ENCODE results near the gene TXK. TPM values are rescaled to one million over a fixed set of nuclear protein-coding genes. Genes with fewer than 3 reads are reported as not detected.

TXK gene
- total RNA-seq (2022) = 0.63 and 1.7 TPM in 2 replicates
- percentile 36 among the genes with signal in this experiment for Bru-seq, nascent RNA
- BruChase-seq, experiment 1, labeled RNA remaining after a 2-hour chase = percentile 43 among the genes with signal in this experiment
- percentile 39 among the genes with signal in this experiment for BruChase-seq, experiment 2, labeled RNA remaining after a 6-hour chase
- long read RNA-seq, partial matches to known transcripts = 0 of 2 reads
- long read RNA-seq, other reads (novel, unspliced or antisense) = 1 of 2 reads

GRCh38 chr4:48134081-48134480, at the start of gene TXK:
TXK (minus strand) TSS chr4:48134250; CDS start chr4:48134170, 80 bp downstream.
- ChIA-PET POLR2A (no interaction called here), CTCF (no interaction called here)
- Mint-ChIP-seq H3K27ac (ENCODE audit: unreplicated experiment) (no peak within 1 kb of the TSS), H3K4me1 (ENCODE audit: low read depth, unreplicated experiment) (peaks cover 20% of the 10 kb centered on the region), H3K27me3 (ENCODE audit: insufficient read depth, unreplicated experiment) (no peaks in the 10 kb centered on the region), H3K36me3 (ENCODE audit: insufficient read depth, unreplicated experiment) (no peaks in the 10 kb centered on the region), H3K4me3 (ENCODE audit: unreplicated experiment) (no peak within 1 kb of the TSS), H3K9me3 (ENCODE audit: unreplicated experiment) (no peaks in the 10 kb centered on the region)
- TF ChIP-seq CTCF (IDR thresholded peaks at IDR 0.05; ENCODE audit: insufficient read depth in 1 of 2, low read depth in 1 of 2, low read length in 1 of 2, severe bottlenecking in 1 of 2, unreplicated experiment in 1 of 2) = no peak
- Histone ChIP-seq H3K36me3 (ENCODE audit: control insufficient read depth, insufficient read depth, low read length) (no peaks in the 10 kb centered on the region), H3K4me1 (peaks cover 29% of the 10 kb centered on the region), H3K4me3 (ENCODE audit: low read depth, low read length) (no peak within 1 kb of the TSS), H3K27me3 (replicated peaks; ENCODE audit: control insufficient read depth, insufficient read depth, low read length) (no peaks in the 10 kb centered on the region), H3K9me3 (no peaks in the 10 kb centered on the region)
- no peak for DNase-seq
- intact Hi-C loops (cut with micrococcal nuclease; ENCODE audit: unreplicated experiment) = no loop called here
- no TSS peak for BruUV-seq (replicated peaks)

- CTCF ChIA-PET = no interaction called here
- Histone ChIP-seq H3K9me3 (no peaks in the 10 kb centered on the region), H3K36me3 (ENCODE audit: control insufficient read depth, insufficient read depth, low read length) (no peaks in the 10 kb centered on the region), H3K4me3 (ENCODE audit: low read depth, low read length) (no peak overlapping the region), H3K4me1 (no peaks in the 10 kb centered on the region), H3K27me3 (replicated peaks; ENCODE audit: control insufficient read depth, insufficient read depth, low read length) (no peaks in the 10 kb centered on the region; the same call in 1 of the 2 replicates)
- no TSS peak for BruUV-seq (replicated peaks)
- Mint-ChIP-seq H3K4me3 (ENCODE audit: unreplicated experiment) (no peak overlapping the region), H3K27ac (ENCODE audit: unreplicated experiment) (no peak overlapping the region), H3K9me3 (ENCODE audit: unreplicated experiment) (no peaks in the 10 kb centered on the region), H3K27me3 (ENCODE audit: insufficient read depth, unreplicated experiment) (no peaks in the 10 kb centered on the region), H3K4me1 (ENCODE audit: low read depth, unreplicated experiment) (no peaks in the 10 kb centered on the region), H3K36me3 (ENCODE audit: insufficient read depth, unreplicated experiment) (no peaks in the 10 kb centered on the region)
- POLR2A ChIA-PET = no interaction called here
- intact Hi-C loops (cut with micrococcal nuclease; ENCODE audit: unreplicated experiment) = no loop called here
- no peak for TF ChIP-seq CTCF (IDR thresholded peaks at IDR 0.05; ENCODE audit: insufficient read depth in 1 of 2, low read depth in 1 of 2, low read length in 1 of 2, severe bottlenecking in 1 of 2, unreplicated experiment in 1 of 2)
- no peak for DNase-seq
Observed at GRCh38 chr4:48180234-48180633, 46.2 kb upstream of the TXK start.

GRCh38 chr4:48178931-48179330, 44.9 kb upstream of the TXK start:
- Mint-ChIP-seq H3K27me3 (ENCODE audit: insufficient read depth, unreplicated experiment) (no peaks in the 10 kb centered on the region), H3K36me3 (ENCODE audit: insufficient read depth, unreplicated experiment) (no peaks in the 10 kb centered on the region), H3K27ac (ENCODE audit: unreplicated experiment) (no peak overlapping the region), H3K4me1 (ENCODE audit: low read depth, unreplicated experiment) (no peaks in the 10 kb centered on the region), H3K4me3 (ENCODE audit: unreplicated experiment) (no peak overlapping the region), H3K9me3 (ENCODE audit: unreplicated experiment) (no peaks in the 10 kb centered on the region)
- intact Hi-C loops (cut with micrococcal nuclease; ENCODE audit: unreplicated experiment) = no loop called here
- Histone ChIP-seq H3K36me3 (ENCODE audit: control insufficient read depth, insufficient read depth, low read length) (no peaks in the 10 kb centered on the region), H3K4me3 (ENCODE audit: low read depth, low read length) (no peak overlapping the region), H3K9me3 (no peaks in the 10 kb centered on the region), H3K27me3 (replicated peaks; ENCODE audit: control insufficient read depth, insufficient read depth, low read length) (no peaks in the 10 kb centered on the region; the same call in 1 of the 2 replicates), H3K4me1 (no peaks in the 10 kb centered on the region)
- BruUV-seq (replicated peaks) = no TSS peak
- no peak for TF ChIP-seq CTCF (IDR thresholded peaks at IDR 0.05; ENCODE audit: insufficient read depth in 1 of 2, low read depth in 1 of 2, low read length in 1 of 2, severe bottlenecking in 1 of 2, unreplicated experiment in 1 of 2)
- ChIA-PET CTCF (no interaction called here), POLR2A (no interaction called here)
- no peak for DNase-seq
